Endodermal cell (in vitro differentiated cells): ENCODE data around the gene STARD13. TPM values are rescaled to one million over a fixed set of nuclear protein-coding genes. Genes with fewer than 3 reads are reported as not detected.

Experiments
- DNase-seq: peaks from one replicate; pipeline ENCODE4 v3.0.0-alpha.2; 2017
- H3K27ac ChIP-seq: 2 replicates; pipeline ENCODE4 v1.5.1; 2013; ENCODE audit warnings: mild to moderate bottlenecking, low read depth, low read length, moderate library complexity
- H3K27me3 ChIP-seq: 2 replicates; pipeline ENCODE4 v1.6.1; 2013; ENCODE audit warnings: mild to moderate bottlenecking, low read length, moderate library complexity; ENCODE audit not compliant: insufficient read depth, control insufficient read depth, poor library complexity, severe bottlenecking
- H3K36me3 ChIP-seq: 2 replicates; pipeline ENCODE4 v1.7.0; 2013; ENCODE audit warnings: mild to moderate bottlenecking, low read length, moderate library complexity; ENCODE audit not compliant: control insufficient read depth, insufficient read depth
- H3K4me1 ChIP-seq: one replicate; pipeline ENCODE4 v1.7.0; 2013; ENCODE audit warnings: low read length; ENCODE audit not compliant: control insufficient read depth, insufficient read depth
- H3K4me3 ChIP-seq: 2 replicates; pipeline ENCODE4 v1.5.1; 2013; ENCODE audit warnings: mild to moderate bottlenecking, low read length, moderate library complexity
- H3K9ac ChIP-seq: 2 replicates; pipeline ENCODE4 v1.6.1; 2013; ENCODE audit warnings: mild to moderate bottlenecking, low read length, moderate library complexity; ENCODE audit not compliant: poor library complexity, severe bottlenecking; ENCODE audit errors: extremely low read depth
- H3K9me3 ChIP-seq: 2 replicates; pipeline ENCODE4 v1.6.1; 2013; ENCODE audit warnings: mild to moderate bottlenecking, low read length, moderate library complexity; ENCODE audit not compliant: control insufficient read depth
- H3K27ac Mint-ChIP-seq: 2 replicates; pipeline ENCODE4 v1.8.0; 2020; ENCODE audit warnings: mixed read lengths
- H3K27me3 Mint-ChIP-seq: 2 replicates; pipeline ENCODE4 v1.8.0; 2021; ENCODE audit warnings: mild to moderate bottlenecking, mixed read lengths; ENCODE audit not compliant: insufficient read depth
- H3K36me3 Mint-ChIP-seq: 2 replicates; pipeline ENCODE4 v1.8.0; 2020; ENCODE audit warnings: low read depth, mixed read lengths
- H3K4me1 Mint-ChIP-seq: 2 replicates; pipeline ENCODE4 v1.8.0; 2020; ENCODE audit warnings: mixed read lengths
- H3K4me3 Mint-ChIP-seq: 2 replicates; pipeline ENCODE4 v1.8.0; 2020; ENCODE audit warnings: mild to moderate bottlenecking, moderate library complexity, mixed read lengths
- H3K9me3 Mint-ChIP-seq: 2 replicates; pipeline ENCODE4 v1.8.0; 2020; ENCODE audit warnings: mild to moderate bottlenecking, mixed read lengths
- WGBS, 2 experiments: methylation state at CpG; one replicate each; pipeline versions ENCODE4 v1.1.5 to v1.1.7; 2013; ENCODE audit warnings: missing lambda C conversion rate in 2 of 2, mixed read lengths in 1 of 2; ENCODE audit not compliant: insufficient coverage in 1 of 2, insufficient read length in 1 of 2; 5-methylcytosine and 5-hydroxymethylcytosine counted together
- total RNA-seq, 2 donors: library from RNA; stranded (reverse); fragmentation: NEBNext Ultra II Directional in 1 of 2; extraction: Animal tissue kit (Norgen Biotek cat#: 25700) in 1 of 2; gene quantifications; 2 replicates in 1 of 2; 3 replicates in 1 of 2; pipeline ENCODE4 v1.2.1, GENCODE V29; 2021
- TF ChIP-seq, protein P1 (sequence below): fragments of 200-600 bp; sonication (generic); conservative IDR thresholded peaks from 2 replicates; pipeline ENCODE4 v1.5.0; 2021; ENCODE audit warnings: antibody characterized with exemption, mild to moderate bottlenecking

Gene STARD13
- total RNA-seq, 2 donors from 2014 or later = 2.5 to 3.7 TPM

GRCh38 chr13:33194820-33195692 is 90.5 kb downstream of the STARD13 start:
- H3K9ac ChIP-seq = no peak overlapping the region
- no peak overlapping the region for H3K4me3 ChIP-seq
- no peaks in the 10 kb centered on the region for H3K27me3 ChIP-seq
- H3K27ac ChIP-seq = no peak overlapping the region
- no peaks in the 10 kb centered on the region for H3K9me3 ChIP-seq
- TF ChIP-seq, protein P1, sequence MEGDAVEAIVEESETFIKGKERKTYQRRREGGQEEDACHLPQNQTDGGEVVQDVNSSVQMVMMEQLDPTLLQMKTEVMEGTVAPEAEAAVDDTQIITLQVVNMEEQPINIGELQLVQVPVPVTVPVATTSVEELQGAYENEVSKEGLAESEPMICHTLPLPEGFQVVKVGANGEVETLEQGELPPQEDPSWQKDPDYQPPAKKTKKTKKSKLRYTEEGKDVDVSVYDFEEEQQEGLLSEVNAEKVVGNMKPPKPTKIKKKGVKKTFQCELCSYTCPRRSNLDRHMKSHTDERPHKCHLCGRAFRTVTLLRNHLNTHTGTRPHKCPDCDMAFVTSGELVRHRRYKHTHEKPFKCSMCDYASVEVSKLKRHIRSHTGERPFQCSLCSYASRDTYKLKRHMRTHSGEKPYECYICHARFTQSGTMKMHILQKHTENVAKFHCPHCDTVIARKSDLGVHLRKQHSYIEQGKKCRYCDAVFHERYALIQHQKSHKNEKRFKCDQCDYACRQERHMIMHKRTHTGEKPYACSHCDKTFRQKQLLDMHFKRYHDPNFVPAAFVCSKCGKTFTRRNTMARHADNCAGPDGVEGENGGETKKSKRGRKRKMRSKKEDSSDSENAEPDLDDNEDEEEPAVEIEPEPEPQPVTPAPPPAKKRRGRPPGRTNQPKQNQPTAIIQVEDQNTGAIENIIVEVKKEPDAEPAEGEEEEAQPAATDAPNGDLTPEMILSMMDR = no peak
- H3K36me3 ChIP-seq = no peaks in the 10 kb centered on the region
- H3K4me1 ChIP-seq = peaks cover 11% of the 10 kb centered on the region
- Mint-ChIP-seq H3K27ac (peak overlapping the region; percentile 17), H3K9me3 (no peaks in the 10 kb centered on the region), H3K27me3 (no peaks in the 10 kb centered on the region), H3K36me3 (no peaks in the 10 kb centered on the region), H3K4me3 (no peak overlapping the region), H3K4me1 (peaks cover 50% of the 10 kb centered on the region)
- DNase-seq = no peak
- WGBS, 2 experiments = 83 to 93% methylated on average over 8 of the region's 8 CpGs

DNA sequence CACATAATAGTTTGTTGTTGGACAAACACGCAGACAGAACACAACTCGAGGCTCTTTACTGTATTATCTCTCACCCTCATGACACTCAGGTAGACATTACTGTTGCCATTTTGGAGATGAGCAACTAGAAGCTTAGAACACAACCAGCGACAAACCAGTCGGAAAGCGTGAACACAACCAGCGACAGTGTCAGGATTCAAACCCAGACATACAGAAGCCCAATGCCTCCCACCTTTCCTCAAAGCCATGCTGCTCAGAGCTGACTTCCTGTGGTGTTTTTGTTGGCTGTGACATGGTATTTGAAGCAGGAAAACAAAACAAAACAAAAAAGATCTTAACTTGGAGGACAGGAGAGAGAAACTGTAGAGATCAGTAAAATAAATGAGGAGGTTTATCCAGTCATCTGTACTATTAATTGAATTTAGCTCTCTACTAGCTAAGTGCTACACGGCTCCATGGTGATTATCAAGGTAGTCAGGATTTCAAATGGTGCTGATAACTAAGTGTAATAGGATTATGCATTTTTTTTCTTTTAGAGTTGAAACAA is 92.1 kb downstream of the STARD13 start:
- H3K36me3 Mint-ChIP-seq = no peaks in the 10 kb centered on the region
- Histone ChIP-seq H3K36me3 (no peaks in the 10 kb centered on the region), H3K27ac (peak overlapping the region; percentile 34), H3K9ac (peak overlapping the region; percentile 30), H3K9me3 (no peaks in the 10 kb centered on the region), H3K4me1 (peaks cover 11% of the 10 kb centered on the region), H3K27me3 (no peaks in the 10 kb centered on the region), H3K4me3 (peak overlapping the region; percentile 65)
- H3K4me3 Mint-ChIP-seq = no peak overlapping the region
- 60 to 72% methylated on average over 5 to 7 of the region's 7 CpGs for WGBS, 2 experiments
- H3K4me1 Mint-ChIP-seq = peaks cover 52% of the 10 kb centered on the region
- no peaks in the 10 kb centered on the region for H3K27me3 Mint-ChIP-seq
- peak; percentile 67 for DNase-seq
- TF ChIP-seq, protein P1 = no peak
- H3K9me3 Mint-ChIP-seq = no peaks in the 10 kb centered on the region
- H3K27ac Mint-ChIP-seq = peak overlapping the region; percentile 67

DNA sequence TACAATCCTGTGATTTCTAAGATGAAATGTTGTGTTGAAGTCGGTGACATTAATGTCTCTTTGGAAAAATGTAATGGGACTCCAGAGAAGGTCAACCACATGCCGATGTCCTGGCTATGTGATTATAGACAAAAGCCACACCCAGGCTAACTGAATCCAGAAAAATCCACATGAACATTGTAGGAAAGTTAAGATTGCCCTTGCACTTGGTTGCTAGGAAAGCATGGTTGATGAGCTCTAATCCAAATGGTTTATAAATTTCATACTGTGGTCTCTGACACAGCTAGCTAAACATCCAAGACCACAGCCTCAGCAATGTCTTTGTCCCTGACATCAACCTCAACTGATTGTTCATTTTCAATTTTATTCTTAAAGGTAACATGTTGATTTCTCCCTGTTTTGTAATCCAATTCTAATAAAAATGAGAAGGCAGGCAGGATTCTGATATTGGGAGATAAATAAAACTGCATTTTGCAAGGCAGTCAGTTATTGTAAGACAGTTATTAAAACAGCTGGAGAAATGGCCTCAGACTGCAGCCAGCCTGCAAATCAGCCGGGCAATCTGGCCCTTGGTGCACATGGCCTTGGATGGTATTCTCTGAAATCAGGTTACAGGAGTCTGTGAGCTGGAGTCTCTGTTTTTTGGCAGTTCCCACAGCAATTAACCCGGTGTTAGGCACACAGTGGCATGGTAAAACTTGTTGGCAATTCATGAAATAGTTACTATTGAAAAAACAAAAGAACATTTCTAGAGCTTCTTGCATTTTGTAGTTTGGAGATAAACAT is 93.9 kb downstream of the STARD13 start:
- no peak for DNase-seq
- H3K4me3 Mint-ChIP-seq = no peak overlapping the region
- H3K36me3 Mint-ChIP-seq = no peaks in the 10 kb centered on the region
- Histone ChIP-seq H3K9ac (no peak overlapping the region), H3K4me3 (no peak overlapping the region), H3K27me3 (no peaks in the 10 kb centered on the region), H3K27ac (no peak overlapping the region), H3K36me3 (no peaks in the 10 kb centered on the region), H3K4me1 (peaks cover 11% of the 10 kb centered on the region), H3K9me3 (no peaks in the 10 kb centered on the region)
- TF ChIP-seq, protein P1 = no peak
- no peaks in the 10 kb centered on the region for H3K9me3 Mint-ChIP-seq
- no peak overlapping the region for H3K27ac Mint-ChIP-seq
- H3K27me3 Mint-ChIP-seq = no peaks in the 10 kb centered on the region
- 90 to 100% methylated on average over 1 to 4 of the region's 4 CpGs for WGBS, 2 experiments
- peaks cover 42% of the 10 kb centered on the region for H3K4me1 Mint-ChIP-seq
